HG03565 (cell line): Measurements from ENCODE around the gene CD58.
"Not testable (repeated sequence)": the region's sequence is repeated elsewhere in the genome, so short reads cannot be mapped to it uniquely, and the experiment has no call there.

Experiments used
- ATAC-seq: cut with Tn5 transposase; IDR thresholded peaks from one replicate; pipeline ENCODE4 v1.9.1; 2021; ENCODE audit warnings: mild to moderate bottlenecking, moderate library complexity; ENCODE audit not compliant: unreplicated experiment

Gene CD58

DNA sequence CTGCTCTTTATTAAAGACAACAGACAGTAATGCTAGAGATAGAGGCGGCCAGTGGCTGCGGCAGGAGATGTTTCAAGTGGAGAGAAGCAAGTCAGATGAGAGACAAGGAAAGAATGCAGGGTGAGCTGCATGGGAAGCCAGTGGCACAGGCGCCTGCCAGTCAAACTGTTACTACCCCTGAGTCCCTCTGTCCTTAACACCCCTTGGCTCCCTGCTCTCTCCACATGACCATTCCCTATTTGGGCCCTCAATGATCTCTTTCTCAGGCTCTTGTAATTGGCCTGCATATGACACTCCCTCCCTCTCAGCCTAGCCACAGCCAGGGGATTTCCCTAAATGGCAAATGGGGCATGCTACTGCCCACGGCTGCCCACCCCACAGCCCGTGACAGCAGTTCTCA lies 22.6 kb upstream of the CD58 start:
- ATAC-seq = not testable (repeated sequence)

DNA sequence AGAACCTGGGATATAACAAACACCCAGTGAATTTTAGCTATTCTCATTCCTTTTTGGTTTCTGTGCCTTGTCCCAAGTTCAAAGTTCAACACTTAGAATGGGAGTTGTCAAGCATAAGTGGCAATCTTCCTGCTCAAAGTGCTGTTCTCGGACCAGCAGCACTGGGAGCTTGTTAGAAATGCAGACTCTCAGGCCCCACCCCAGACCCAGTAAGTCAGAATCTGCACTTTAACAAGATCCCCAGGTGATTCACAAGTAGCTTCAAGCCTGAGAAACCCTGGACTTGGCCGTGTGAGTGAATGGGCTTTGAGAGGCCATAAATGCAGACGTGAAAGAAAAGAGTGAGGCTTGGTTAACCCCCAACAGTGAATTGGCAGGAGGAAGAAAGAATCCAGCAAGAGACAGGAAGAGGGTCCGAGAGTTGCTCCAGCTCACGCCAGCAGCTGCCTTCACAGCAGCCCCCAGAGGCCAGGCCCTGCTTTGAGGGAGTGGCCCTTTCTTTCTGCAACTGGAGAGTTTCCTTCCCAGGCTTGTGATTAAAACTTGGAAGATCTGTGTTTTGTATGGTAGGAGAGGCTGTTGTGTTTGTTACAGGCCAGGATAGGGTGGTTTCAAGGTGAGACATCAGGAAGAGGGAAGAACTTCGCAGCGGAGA lies 21.3 kb upstream of the CD58 start:
- ATAC-seq = not testable (repeated sequence)

DNA sequence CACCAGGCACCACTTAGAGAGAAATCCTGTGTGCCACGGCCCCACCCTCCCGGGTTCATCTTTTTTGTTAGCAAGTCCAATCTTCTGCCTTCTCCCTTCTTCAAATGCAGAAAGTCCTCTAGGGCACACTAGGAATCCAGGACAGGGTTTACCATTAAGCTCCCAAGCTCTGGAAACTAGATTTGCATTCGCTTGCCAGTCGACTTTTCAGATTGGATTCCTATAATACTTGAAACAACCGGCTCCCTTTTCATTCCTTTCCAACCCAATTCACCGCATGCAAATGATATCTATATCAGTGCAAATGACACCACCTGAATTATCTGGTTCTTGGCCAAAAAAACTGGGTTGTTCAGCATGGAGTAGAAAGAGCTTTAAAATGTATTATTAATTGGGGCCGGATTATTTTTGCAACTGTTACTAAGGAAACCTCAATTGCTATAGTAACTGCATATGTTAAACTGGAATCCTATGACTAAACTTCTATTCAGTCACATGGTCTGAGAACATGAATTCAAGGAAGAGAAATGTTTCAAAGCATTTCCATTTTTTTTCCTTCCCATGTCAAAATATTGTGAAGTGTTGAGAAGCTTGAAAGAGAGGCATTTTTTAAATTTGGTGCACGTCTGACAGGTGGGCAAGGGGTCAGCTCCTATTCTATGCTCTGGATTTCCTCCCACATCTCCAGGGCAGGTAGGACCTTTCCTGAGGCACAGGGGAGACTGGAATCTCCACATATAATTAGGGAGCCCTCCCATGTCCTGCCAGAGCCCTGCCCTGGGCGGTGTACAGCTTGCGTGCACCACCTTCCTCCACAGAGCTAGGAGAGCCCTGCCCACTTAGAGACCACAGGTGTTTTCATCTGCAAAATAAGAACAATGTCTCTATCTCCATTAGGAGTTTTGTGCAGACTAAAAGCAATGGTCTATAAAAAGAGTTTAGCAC lies 20.5 kb upstream of the CD58 start:
- not testable (repeated sequence) for ATAC-seq

DNA sequence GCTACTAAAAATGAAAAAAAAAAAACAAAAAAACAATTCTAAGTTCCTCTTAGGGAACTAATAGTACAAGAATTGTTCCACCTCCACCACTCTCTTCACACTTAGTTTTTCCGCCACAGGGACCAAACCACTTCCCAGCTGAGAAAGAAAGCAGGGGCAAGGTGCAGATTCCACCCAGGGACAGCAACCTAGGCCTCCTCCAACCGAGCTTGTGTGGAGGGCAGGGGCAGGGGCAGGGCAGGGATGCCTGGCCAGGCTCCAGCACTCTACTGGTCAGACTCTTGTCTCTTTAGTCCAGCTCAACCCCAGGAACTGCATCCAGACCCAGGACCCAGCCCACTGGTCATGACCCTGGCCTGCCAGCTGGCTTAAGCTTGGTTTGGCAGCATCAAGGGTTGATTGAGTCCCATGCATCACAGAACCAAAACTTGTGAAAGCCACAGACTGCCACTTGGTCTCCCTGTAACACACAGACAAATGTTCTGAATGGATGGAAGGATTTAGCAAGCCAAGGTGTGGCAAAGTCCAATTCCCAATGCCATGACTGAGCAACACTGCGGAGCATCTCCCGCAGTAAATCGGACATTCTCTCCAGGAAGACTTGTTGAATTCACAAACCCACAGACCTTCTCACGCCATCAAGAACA lies 19.7 kb upstream of the CD58 start:
- not testable (repeated sequence) for ATAC-seq

DNA sequence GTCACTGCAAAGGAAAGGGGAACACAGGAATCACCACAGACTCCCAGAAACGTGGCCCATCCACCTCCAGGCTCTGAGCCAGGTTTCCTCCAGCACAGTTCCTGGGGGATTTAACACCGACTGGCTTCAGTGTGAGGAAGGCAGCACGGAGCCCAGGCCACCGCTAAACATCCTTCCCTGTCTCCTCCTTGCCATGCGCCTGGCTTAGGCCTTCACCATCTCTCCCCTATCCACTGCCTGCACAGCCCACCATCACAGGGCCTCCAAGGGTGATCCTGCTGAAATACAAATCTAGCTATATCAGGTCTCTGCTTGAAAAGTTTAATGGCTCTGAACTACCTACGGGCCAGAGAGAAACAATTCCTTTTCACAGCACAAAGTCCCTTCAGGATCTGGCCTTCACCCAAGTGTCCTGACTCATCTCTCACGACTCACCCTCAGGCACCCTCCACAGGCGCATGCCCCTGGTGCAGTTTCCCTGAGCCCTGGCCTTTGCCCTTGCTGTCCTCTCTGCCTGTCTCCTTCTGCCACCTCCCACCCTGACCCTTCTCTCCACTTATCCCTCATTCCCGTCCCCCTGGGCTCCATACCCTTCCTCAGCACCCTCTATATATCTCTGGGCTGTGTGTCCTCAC lies 18.4 kb upstream of the CD58 start:
- ATAC-seq = not testable (repeated sequence)

DNA sequence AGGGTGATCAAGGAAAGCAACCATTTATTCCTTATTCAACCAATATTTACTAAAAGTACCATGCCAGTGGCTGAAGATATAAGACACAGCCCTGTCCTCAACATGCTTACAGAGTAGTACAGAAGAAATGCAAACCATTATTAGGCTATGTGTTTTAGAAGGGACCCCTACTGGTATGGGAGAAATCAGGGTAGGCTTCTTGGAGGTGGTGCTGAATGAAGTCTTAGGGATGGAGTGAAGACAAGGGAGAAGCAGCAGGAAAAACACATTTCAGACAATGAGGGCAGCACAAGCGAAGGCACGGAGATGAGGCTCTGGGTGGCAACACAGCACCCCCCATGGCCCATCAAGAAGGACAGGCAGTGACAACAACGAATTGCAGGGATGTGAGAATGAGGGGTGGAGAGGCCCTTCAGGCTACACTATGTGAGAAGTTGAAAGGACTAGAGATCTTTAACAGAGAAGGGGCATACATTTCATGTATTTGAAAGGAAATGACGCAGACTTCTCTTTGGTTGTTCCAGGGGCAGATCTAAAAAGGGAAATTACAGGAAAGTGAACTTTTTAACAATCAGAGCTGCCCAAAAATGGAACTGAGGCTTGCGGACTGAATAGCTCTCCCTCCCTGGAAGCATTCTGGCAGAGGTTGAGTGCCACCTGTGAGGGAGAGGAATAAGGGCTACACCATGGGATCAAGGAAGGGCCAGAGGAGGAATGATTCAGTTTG lies 16.8 kb upstream of the CD58 start:
- ATAC-seq = no peak

DNA sequence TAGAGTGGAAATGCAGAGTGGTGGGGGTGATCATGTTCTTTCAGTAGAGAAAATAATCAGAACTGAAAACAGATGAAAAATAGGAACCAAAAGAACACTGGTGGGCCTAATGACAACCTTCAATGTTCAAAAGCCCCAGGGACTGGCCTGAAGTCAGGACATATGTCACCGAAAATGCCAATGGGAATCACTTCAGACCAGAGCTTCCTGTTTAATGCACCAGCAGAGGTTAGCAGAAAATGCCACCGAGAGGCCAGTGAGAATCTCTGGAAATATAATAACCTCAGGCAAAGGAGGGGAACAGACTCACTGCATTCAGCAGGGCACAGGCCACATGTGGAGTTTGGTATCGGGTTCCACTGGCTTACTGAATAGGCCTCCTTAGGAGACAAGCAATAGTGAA lies 15.9 kb upstream of the CD58 start:
- ATAC-seq = no peak

DNA sequence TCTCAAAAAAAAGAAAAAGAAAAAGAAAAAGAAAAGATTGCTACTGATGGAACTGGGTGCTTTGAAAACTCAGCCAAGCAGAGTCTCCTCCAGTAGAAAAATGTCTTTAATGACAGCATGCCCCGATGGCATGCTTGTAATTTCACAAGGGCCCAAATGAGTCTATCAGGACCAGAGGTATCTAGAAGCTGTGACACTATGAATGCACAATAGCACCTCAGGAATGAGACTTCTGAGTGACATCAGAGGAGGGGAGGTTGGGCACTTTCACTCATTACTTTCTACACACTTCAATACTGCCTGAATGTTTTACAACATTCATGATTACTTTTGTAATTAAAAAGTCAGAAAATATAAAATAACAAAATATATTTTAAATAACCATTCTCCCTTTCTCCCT lies 15.1 kb upstream of the CD58 start:
- ATAC-seq = peak; percentile 34

DNA sequence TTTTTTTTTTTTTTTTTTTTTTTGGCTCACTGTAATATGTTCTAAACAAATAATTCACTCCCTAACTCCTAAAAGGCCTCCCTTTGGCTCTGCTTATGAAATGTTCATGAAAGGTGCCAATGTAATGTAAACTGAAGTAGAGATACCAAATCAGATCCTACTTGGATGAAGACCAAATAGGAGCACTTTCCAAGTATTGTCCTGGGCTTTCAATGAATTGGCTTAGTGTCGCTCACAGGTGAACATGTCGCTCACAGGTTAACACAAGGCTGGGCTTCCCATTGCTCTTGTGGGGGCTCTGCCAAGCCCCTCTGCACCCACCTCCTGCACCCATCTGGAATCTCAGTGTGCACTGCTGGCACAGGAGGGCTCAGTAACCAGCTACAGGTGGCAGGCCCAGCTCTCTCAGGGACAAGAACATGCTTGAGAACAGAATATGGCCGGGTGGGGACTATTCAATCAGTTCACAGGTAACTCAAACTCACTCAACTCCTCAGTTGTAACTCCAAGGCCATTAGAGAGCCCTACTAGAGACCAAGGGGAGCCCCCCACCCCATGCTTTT lies 10.6 kb upstream of the CD58 start:
- no peak for ATAC-seq

DNA sequence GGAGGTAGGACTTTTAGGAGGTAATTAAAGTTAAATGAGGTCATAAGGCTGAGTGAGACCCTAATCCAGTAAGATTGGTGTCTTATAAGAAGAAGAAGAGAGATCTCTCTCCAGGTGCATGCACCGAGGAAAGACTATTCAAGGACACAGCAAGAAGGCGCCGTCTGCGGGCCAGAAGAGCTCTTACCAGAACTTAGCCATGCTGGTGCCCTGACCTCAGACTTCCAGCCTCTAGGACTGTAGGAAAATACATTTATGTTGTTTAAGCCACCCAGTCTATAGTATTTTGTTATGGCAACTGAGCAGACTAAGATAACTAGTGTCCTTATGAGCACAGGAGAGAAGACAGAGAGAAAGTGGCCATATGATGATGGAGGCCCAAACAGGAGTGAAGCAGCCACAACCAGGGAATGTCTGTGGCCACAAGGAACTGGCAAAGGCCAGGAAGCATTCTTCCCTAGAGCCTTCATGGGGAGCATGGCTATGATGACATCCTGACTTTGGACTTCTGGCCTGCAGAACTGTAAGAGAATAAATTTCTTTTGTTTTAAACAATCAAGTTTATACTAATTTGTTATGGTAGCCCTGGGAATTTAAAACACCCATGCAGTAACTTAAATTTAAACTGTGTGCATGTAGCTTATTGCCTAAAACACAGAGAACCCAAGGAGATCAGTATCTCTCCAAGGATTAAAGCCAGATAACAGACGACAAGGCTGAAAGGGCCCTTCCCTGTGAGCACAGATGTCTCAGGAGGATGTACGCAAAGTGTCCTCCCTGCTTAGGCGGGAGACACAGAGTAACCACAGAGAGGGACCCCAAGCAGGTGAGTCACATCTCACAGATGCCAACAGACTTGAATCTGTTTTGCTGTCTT lies 9.9 kb upstream of the CD58 start:
- no peak for ATAC-seq

DNA sequence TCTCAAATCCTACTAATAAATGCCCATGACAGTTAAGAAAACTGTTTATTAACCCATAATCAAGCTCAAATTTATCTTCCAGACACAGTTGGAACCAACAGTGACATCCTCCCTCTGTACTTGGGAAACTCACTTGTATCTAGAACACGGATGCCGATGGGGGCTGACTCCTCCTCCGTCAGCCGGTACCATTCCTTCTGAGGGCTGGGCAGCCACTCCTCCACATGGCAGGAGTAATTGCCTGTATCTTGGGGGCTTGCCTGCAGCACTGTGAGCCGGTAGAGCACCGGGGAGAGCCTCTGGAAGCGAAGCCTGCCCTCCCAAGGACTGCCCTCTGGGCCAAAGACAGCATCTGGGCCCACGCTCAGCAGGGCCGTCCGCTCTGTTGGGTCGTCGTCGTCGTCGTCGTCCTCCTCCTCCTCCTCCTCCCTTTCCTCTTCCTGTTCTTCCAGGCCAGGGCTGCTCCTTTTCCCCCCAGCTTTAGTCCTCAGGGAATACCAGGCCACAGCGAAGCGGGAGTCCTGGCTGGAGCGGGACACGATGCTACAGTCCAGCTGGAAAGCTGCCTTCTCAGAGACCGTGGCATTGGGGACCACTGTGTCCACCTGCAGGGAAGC lies 8.5 kb upstream of the CD58 start:
- no peak for ATAC-seq

DNA sequence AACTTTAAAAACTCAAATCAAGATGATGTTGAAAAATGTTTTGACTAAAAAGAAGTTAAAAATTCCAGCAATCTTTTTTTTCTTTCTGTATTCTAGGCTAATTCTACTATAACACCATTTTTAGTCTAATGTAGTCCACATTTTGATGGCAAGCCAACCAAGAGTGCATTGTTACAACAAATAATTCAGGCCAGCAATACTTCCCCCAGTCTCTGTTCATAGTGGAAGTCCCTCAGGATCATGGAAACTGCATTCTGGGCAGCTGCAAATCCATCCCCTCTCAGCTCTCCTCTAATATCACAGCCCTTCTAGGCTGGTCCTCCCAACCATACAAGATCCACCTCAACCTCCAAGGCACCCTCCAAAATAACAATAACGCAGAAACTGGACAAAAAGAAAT lies 7.8 kb upstream of the CD58 start:
- no peak for ATAC-seq

DNA sequence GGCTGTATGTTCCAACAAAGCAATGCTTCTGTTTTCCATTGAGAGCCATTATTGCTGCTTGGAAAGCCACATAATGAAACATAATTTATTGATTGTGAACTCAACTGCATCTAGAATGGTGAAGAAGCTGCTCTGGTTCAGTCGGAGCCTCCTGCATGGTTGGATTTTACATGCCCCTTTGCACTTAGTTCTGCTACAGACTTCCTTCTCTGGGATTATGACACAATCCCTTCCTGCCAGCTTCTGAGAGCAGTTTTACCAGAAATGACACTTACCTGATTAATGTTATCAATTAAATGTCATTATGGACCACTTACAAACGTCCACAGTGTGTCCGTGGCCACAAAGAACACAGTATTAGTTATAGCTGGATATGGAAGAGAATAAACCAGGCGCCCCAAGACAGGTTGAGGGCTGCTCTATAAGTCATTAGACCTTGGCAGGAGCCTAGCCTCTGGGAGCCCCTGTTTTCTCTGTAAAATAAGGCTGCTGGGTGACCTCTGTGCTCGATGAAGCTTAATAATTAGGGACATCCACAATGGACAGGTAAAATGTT lies 7.0 kb upstream of the CD58 start:
- ATAC-seq = no peak

DNA sequence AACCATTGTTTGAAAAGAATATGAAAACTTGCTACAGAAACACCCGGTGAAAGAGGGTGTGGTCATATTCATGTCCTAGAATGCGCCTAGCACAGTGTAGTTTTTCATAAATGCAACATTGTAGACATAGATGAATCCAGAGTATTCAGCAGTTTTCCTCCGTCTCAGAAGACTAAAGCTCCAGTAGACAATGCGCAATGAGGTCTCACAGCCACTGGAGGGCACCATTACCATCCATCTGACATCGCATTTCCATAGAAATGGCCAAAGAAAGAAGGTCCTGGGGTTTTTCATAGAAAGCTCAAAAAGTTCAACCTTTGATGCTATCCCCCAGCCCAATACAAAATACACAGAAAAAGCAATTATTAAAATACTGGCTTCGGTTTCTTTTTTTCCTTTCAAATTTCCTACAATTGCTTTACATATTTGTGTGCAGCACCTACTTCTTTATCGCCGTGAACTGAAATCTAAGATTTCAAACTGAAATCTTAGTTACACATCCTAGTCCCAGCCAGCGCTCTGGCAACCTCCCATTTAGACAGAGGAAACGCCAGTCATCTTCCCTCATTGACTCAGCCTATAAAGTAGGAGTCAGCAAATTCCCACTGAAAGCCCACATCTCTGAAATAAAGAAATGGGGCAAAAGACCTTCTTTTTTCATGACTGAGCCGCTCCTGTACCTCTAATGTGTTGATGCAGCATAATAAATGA lies 3.9 kb upstream of the CD58 start:
- ATAC-seq = no peak

DNA sequence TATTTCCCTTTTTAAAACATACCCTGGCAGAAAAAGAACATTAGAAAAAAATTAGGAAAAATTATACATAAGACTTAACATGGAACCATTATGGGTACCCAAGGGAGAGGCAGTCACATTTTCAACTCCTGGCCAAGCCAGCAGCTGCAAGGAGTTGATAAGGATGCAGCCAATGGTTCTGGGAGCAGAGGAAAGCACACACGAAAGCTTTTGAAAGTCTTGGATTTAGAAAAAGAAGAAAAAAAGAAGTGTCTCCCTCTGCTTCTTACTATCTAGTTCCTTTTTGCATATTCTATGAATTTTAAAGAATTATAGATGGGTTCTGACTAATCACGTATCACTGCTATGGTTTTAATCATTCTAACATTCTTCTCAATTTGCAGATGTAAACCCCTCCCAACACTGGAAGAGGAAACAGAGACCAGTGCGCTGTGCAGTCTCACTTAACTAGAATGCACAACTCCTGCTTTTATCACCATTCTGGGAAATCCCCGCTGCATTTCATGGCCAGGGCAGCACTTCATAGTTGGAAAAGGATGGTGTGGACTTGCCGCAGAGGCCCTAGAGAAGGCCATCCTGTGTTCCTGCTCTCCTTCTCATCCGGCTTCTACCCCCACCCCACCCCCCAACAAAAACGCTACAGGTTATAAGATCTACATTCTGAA lies 2.7 kb upstream of the CD58 start:
- ATAC-seq = no peak

DNA sequence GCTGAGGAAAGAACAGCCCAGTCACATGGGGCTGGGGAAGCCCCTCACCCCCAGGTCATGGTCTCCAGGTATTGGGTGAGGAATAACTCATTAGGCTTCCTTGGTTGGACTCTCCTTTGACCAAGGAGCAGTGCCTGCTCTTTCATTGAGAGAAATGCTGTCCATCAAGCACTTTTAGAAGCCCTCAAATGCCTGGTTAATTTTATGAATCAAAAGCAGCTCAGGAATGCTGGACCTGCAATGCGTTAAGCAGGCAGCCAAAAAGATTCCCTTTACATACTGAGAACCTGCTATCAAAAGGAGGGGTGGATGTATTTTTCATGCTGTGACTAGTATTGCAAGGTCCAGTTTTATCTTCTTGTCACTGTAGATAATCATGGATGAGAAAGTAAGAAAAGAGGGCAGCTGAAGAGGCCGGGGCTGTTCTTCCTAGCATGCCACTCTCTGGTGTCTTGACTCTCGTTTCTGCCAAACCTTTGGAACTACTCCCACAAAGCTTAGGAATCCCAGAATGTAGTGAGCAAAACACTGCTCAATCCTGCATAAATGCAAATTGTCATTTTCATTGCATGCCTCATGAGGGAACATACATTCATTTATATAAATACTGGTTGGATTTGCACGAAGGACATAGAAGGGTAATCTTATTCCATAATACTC lies 2.1 kb upstream of the CD58 start:
- ATAC-seq = no peak

DNA sequence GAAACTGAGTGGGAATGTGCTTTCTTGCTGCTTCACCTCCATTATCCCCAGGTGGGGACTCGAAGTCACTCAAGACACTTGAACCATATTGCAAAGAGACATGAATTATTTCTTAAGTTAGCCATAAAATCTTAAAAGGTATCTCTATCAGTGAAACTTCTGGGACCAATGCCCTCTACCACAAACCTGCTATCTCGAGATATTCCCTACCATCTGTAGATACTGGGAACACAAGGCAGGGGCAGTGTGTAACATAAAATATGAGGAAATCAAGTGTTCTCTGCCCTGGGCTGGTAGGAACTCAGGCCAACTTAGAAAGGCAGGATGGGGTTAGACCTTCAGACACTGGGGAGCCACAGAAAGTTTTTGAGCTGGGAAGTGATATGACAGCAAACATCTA lies 1.3 kb upstream of the CD58 start:
- no peak for ATAC-seq
